ENCODE measurements around the gene RNF150. TPM values are rescaled to one million over a fixed set of nuclear protein-coding genes. Genes with fewer than 3 reads are reported as not detected.
"Not testable (repeated sequence)": the region's sequence is repeated elsewhere in the genome, so short reads cannot be mapped to it uniquely, and the experiment has no call there.

Gene RNF150
- total and polyA plus RNA-seq, 4 experiments from 2014 or later: not detected

- no peak overlapping the region for H3K27ac Mint-ChIP-seq
These were observed 75.7 kb downstream of the RNF150 start for GRCh38 chr4:141057582-141057981.

GRCh38 chr4:141056473-141056872 lies 76.8 kb downstream of the RNF150 start:
- ChIA-PET CTCF (ENCODE audit: partially characterized antibody) (no interaction called here), POLR2A (ENCODE audit: partially characterized antibody) (no interaction called here)
- no peaks in the 10 kb centered on the region for H3K27me3 Mint-ChIP-seq
- H3K4me3 ChIP-seq (ENCODE audit: low read length in 2 of 2): no peak overlapping the region
- H3K4me3 Mint-ChIP-seq: no peak overlapping the region
- no peaks in the 10 kb centered on the region for H3K27me3 ChIP-seq (ENCODE audit: insufficient read depth, low read length)
- no peaks in the 10 kb centered on the region for H3K9me3 ChIP-seq (ENCODE audit: control insufficient read depth in 1 of 2, low read length in 2 of 2)
- no peaks in the 10 kb centered on the region for H3K36me3 ChIP-seq (ENCODE audit: insufficient read depth, low read length)
- no peaks in the 10 kb centered on the region for H3K4me1 ChIP-seq (ENCODE audit: insufficient read depth, low read length)
- no peak overlapping the region for H3K27ac ChIP-seq (ENCODE audit: low read depth, low read length)
- H3K36me3 Mint-ChIP-seq: no peaks in the 10 kb centered on the region
- DNase-seq: no peak
- intact Hi-C loops (cut with micrococcal nuclease): no loop called here
- no peaks in the 10 kb centered on the region for H3K4me1 Mint-ChIP-seq
- H3K27ac Mint-ChIP-seq: no peak overlapping the region
- H3K9me3 Mint-ChIP-seq: peaks cover 0 to 5% (median under 1%) of the 10 kb centered on the region in 8 donors

More at GRCh38 chr4:141057582-141057981, 75.7 kb downstream of the RNF150 start:
- Mint-ChIP-seq H3K4me1 (no peaks in the 10 kb centered on the region), H3K27me3 (no peaks in the 10 kb centered on the region), H3K4me3 (no peak overlapping the region), H3K36me3 (no peaks in the 10 kb centered on the region), H3K9me3 (peaks cover 0 to 2% (median 0%) of the 10 kb centered on the region in 8 donors)
- intact Hi-C loops (cut with micrococcal nuclease): no loop called here
- Histone ChIP-seq H3K36me3 (ENCODE audit: insufficient read depth, low read length) (no peaks in the 10 kb centered on the region), H3K9me3 (ENCODE audit: control insufficient read depth in 1 of 2, low read length in 2 of 2) (no peaks in the 10 kb centered on the region), H3K27ac (ENCODE audit: low read depth, low read length) (no peak overlapping the region), H3K27me3 (ENCODE audit: insufficient read depth, low read length) (no peaks in the 10 kb centered on the region), H3K4me3 (ENCODE audit: low read length in 2 of 2) (no peak overlapping the region), H3K4me1 (ENCODE audit: insufficient read depth, low read length) (no peaks in the 10 kb centered on the region)
- DNase-seq: no peak
- ChIA-PET POLR2A (ENCODE audit: partially characterized antibody) (no interaction called here), CTCF (ENCODE audit: partially characterized antibody) (no interaction called here)

- Histone ChIP-seq H3K9me3 (ENCODE audit: control insufficient read depth in 1 of 2, low read length in 2 of 2) (no peaks in the 10 kb centered on the region), H3K27ac (ENCODE audit: low read depth, low read length) (no peak overlapping the region), H3K4me1 (ENCODE audit: insufficient read depth, low read length) (no peaks in the 10 kb centered on the region), H3K4me3 (ENCODE audit: low read length in 2 of 2) (no peak overlapping the region), H3K36me3 (ENCODE audit: insufficient read depth, low read length) (no peaks in the 10 kb centered on the region), H3K27me3 (ENCODE audit: insufficient read depth, low read length) (no peaks in the 10 kb centered on the region)
- H3K27ac Mint-ChIP-seq: no peak overlapping the region
- no peak overlapping the region for H3K4me3 Mint-ChIP-seq
- intact Hi-C loops (cut with micrococcal nuclease): no loop called here
- H3K9me3 Mint-ChIP-seq: peaks cover 0 to 14% (median under 1%) of the 10 kb centered on the region in 8 donors
- DNase-seq: no peak
- H3K36me3 Mint-ChIP-seq: no peaks in the 10 kb centered on the region
- no peaks in the 10 kb centered on the region for H3K4me1 Mint-ChIP-seq
- ChIA-PET CTCF (ENCODE audit: partially characterized antibody) (no interaction called here), POLR2A (ENCODE audit: partially characterized antibody) (no interaction called here)
- no peaks in the 10 kb centered on the region for H3K27me3 Mint-ChIP-seq
These were observed 78.8 kb downstream of the RNF150 start for GRCh38 chr4:141054446-141054845.

- H3K4me3 Mint-ChIP-seq; intact Hi-C loops (cut with micrococcal nuclease); H3K36me3 Mint-ChIP-seq; CTCF ChIA-PET (ENCODE audit: partially characterized antibody); H3K27me3 Mint-ChIP-seq; H3K4me1 ChIP-seq (ENCODE audit: insufficient read depth, low read length); H3K36me3 ChIP-seq (ENCODE audit: insufficient read depth, low read length); H3K4me1 Mint-ChIP-seq; H3K4me3 ChIP-seq (ENCODE audit: low read length in 2 of 2); DNase-seq; POLR2A ChIA-PET (ENCODE audit: partially characterized antibody); H3K27me3 ChIP-seq (ENCODE audit: insufficient read depth, low read length); H3K27ac ChIP-seq (ENCODE audit: low read depth, low read length); H3K27ac Mint-ChIP-seq; H3K9me3 ChIP-seq (ENCODE audit: control insufficient read depth in 1 of 2, low read length in 2 of 2): not testable (repeated sequence)
- H3K9me3 Mint-ChIP-seq: peaks cover 0 to 14% (median 1%) of the 10 kb centered on the region in 8 donors
These were observed 82.3 kb downstream of the RNF150 start for GRCh38 chr4:141050999-141051398.

- no peaks in the 10 kb centered on the region for H3K4me1 Mint-ChIP-seq
- H3K9me3 ChIP-seq (ENCODE audit: control insufficient read depth in 1 of 2, low read length in 2 of 2): no peaks in the 10 kb centered on the region
- H3K36me3 ChIP-seq (ENCODE audit: insufficient read depth, low read length): no peaks in the 10 kb centered on the region
- no peak for DNase-seq
- POLR2A ChIA-PET (ENCODE audit: partially characterized antibody): no interaction called here
- CTCF ChIA-PET (ENCODE audit: partially characterized antibody): no interaction called here
- H3K4me3 ChIP-seq (ENCODE audit: low read length in 2 of 2): no peak overlapping the region
- no peak overlapping the region for H3K27ac Mint-ChIP-seq
- H3K27me3 ChIP-seq (ENCODE audit: insufficient read depth, low read length): no peaks in the 10 kb centered on the region
- intact Hi-C loops (cut with micrococcal nuclease): no loop called here
- no peak overlapping the region for H3K4me3 Mint-ChIP-seq
- no peak overlapping the region for H3K27ac ChIP-seq (ENCODE audit: low read depth, low read length)
- peaks cover 0 to under 1% of the 10 kb centered on the region in 2 donors for H3K27me3 Mint-ChIP-seq
- no peaks in the 10 kb centered on the region for H3K4me1 ChIP-seq (ENCODE audit: insufficient read depth, low read length)
- H3K36me3 Mint-ChIP-seq: no peaks in the 10 kb centered on the region
- H3K9me3 Mint-ChIP-seq: peaks cover 0 to 14% (median 1%) of the 10 kb centered on the region in 8 donors
These were observed 85.9 kb downstream of the RNF150 start for GRCh38 chr4:141047228-141047884.

GRCh38 chr4:141046255-141046654 lies 87.0 kb downstream of the RNF150 start:
- Histone ChIP-seq H3K4me3 (ENCODE audit: low read length in 2 of 2) (no peak overlapping the region), H3K4me1 (ENCODE audit: insufficient read depth, low read length) (no peaks in the 10 kb centered on the region), H3K36me3 (ENCODE audit: insufficient read depth, low read length) (no peaks in the 10 kb centered on the region), H3K9me3 (ENCODE audit: control insufficient read depth in 1 of 2, low read length in 2 of 2) (no peaks in the 10 kb centered on the region), H3K27me3 (ENCODE audit: insufficient read depth, low read length) (no peaks in the 10 kb centered on the region), H3K27ac (ENCODE audit: low read depth, low read length) (no peak overlapping the region)
- peaks cover 0 to 8% (median under 1%) of the 10 kb centered on the region in 8 donors for H3K9me3 Mint-ChIP-seq
- intact Hi-C loops (cut with micrococcal nuclease): no loop called here
- no peaks in the 10 kb centered on the region for H3K36me3 Mint-ChIP-seq
- DNase-seq: no peak
- ChIA-PET CTCF (ENCODE audit: partially characterized antibody) (no interaction called here), POLR2A (ENCODE audit: partially characterized antibody) (no interaction called here)
- H3K4me3 Mint-ChIP-seq: no peak overlapping the region
- peaks cover 0 to 1% of the 10 kb centered on the region in 2 donors for H3K27me3 Mint-ChIP-seq
- no peaks in the 10 kb centered on the region for H3K4me1 Mint-ChIP-seq
- H3K27ac Mint-ChIP-seq: no peak overlapping the region

- H3K4me1 Mint-ChIP-seq: no peaks in the 10 kb centered on the region
- intact Hi-C loops (cut with micrococcal nuclease): no loop called here
- Histone ChIP-seq H3K27me3 (ENCODE audit: insufficient read depth, low read length) (no peaks in the 10 kb centered on the region), H3K4me3 (ENCODE audit: low read length in 2 of 2) (no peak overlapping the region), H3K27ac (ENCODE audit: low read depth, low read length) (no peak overlapping the region), H3K4me1 (ENCODE audit: insufficient read depth, low read length) (no peaks in the 10 kb centered on the region), H3K36me3 (ENCODE audit: insufficient read depth, low read length) (no peaks in the 10 kb centered on the region), H3K9me3 (ENCODE audit: control insufficient read depth in 1 of 2, low read length in 2 of 2) (no peaks in the 10 kb centered on the region)
- DNase-seq: no peak
- no peak overlapping the region for H3K27ac Mint-ChIP-seq
- peaks cover 0 to 1% of the 10 kb centered on the region in 2 donors for H3K27me3 Mint-ChIP-seq
- no peak overlapping the region for H3K4me3 Mint-ChIP-seq
- ChIA-PET CTCF (ENCODE audit: partially characterized antibody) (no interaction called here), POLR2A (ENCODE audit: partially characterized antibody) (no interaction called here)
- H3K36me3 Mint-ChIP-seq: no peaks in the 10 kb centered on the region
- H3K9me3 Mint-ChIP-seq: peaks cover 0 to 8% (median 0%) of the 10 kb centered on the region in 8 donors
These were observed 87.4 kb downstream of the RNF150 start for GRCh38 chr4:141045848-141046247.
